ENCODE data around the gene MYO10. TPM values are rescaled to one million over a fixed set of nuclear protein-coding genes. Genes with fewer than 3 reads are reported as not detected.

MYO10 gene
- total RNA-seq, 6 donors from 2014 or later: 31.9 to 135 (median 57.7) TPM

- WGBS, 2 donors: 89 to 94% methylated on average over 4 of the region's 4 CpGs
- Histone ChIP-seq H3K36me3 (no peaks in the 10 kb centered on the region), H3K4me3 (no peak overlapping the region), H3K9me3 (no peaks in the 10 kb centered on the region), H3K27me3 (no peaks in the 10 kb centered on the region), H3K27ac (peak overlapping the region in 1 of 4 donors; percentile 14), H3K4me1 (peaks cover 0 to 8% (median 3%) of the 10 kb centered on the region in 4 donors)
- TF ChIP-seq POLR2A (IDR thresholded peaks at IDR 0.05) (no peak), EP300 (IDR thresholded peaks at IDR 0.05) (no peak), POLR2AphosphoS5 (IDR thresholded peaks at IDR 0.05) (no peak)
- TF ChIP-seq, protein P1, sequence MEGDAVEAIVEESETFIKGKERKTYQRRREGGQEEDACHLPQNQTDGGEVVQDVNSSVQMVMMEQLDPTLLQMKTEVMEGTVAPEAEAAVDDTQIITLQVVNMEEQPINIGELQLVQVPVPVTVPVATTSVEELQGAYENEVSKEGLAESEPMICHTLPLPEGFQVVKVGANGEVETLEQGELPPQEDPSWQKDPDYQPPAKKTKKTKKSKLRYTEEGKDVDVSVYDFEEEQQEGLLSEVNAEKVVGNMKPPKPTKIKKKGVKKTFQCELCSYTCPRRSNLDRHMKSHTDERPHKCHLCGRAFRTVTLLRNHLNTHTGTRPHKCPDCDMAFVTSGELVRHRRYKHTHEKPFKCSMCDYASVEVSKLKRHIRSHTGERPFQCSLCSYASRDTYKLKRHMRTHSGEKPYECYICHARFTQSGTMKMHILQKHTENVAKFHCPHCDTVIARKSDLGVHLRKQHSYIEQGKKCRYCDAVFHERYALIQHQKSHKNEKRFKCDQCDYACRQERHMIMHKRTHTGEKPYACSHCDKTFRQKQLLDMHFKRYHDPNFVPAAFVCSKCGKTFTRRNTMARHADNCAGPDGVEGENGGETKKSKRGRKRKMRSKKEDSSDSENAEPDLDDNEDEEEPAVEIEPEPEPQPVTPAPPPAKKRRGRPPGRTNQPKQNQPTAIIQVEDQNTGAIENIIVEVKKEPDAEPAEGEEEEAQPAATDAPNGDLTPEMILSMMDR (IDR thresholded peaks at IDR 0.05): no peak
- no peak for ATAC-seq (ENCODE audit: low FRiP score in 2 of 2)
- DNase-seq: no peak
Measured at GRCh38 chr5:16921211-16921610, 14.9 kb downstream of the MYO10 start.

DNA sequence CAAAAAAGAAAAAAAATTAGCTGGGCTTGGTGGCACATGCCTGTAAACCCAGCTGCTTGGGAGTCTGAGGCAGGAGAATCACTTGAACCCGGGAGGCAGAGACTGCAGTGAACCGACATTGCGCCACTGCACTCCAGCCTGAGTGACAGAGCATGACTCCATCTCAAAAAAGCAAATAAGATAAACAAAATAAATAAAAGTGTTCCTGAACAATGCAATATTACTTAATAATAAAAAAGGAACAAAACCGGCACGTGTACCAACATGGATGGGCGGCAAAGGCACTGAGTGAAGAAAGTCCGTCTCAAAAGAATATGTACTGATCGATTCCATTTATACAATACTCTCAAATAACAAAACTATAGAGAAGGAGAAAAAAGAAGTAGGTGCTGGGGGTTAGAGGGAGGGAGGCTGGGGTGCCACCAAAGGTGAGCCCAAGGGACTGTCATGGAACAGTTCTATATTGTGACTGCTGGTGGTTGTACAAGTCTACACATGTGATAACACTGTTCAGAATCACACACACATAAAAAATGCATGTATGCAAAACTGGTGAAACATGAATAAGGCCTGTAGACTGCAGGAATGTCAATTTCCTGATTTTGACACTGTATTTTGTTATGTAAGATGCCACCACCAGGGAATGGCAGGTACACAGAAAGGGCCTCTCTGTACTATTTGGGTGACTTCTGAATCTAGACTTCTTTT, 15.8 kb downstream of the MYO10 start:
- no peak overlapping the region for H3K27ac ChIP-seq
- no peaks in the 10 kb centered on the region for H3K27me3 ChIP-seq
- no peak overlapping the region for H3K4me3 ChIP-seq
- no peaks in the 10 kb centered on the region for H3K9me3 ChIP-seq
- 80 to 85% methylated on average over 8 of the region's 8 CpGs for WGBS, 2 donors
- no peaks in the 10 kb centered on the region for H3K36me3 ChIP-seq
- peaks cover 0 to 8% (median 4%) of the 10 kb centered on the region in 4 donors for H3K4me1 ChIP-seq
- TF ChIP-seq EP300 (IDR thresholded peaks at IDR 0.05) (no peak), POLR2AphosphoS5 (IDR thresholded peaks at IDR 0.05) (no peak), POLR2A (IDR thresholded peaks at IDR 0.05) (no peak)
- TF ChIP-seq, protein P1 (IDR thresholded peaks at IDR 0.05): no peak
- DNase-seq (no peak), ATAC-seq (ENCODE audit: low FRiP score in 2 of 2) (no peak)

GRCh38 chr5:16918891-16919671, 17.0 kb downstream of the MYO10 start:
- peaks cover 0 to 11% (median 5%) of the 10 kb centered on the region in 4 donors for H3K4me1 ChIP-seq
- H3K27ac ChIP-seq: peak overlapping the region in 1 of 4 donors; percentile 18
- ATAC-seq (ENCODE audit: low FRiP score in 2 of 2): no peak
- 73 to 84% methylated on average over 8 of the region's 8 CpGs for whole genome bisulfite sequencing, 2 donors
- TF ChIP-seq POLR2A (IDR thresholded peaks at IDR 0.05) (no peak), POLR2AphosphoS5 (IDR thresholded peaks at IDR 0.05) (no peak), EP300 (IDR thresholded peaks at IDR 0.05) (no peak)
- TF ChIP-seq, protein P1 (IDR thresholded peaks at IDR 0.05): no peak
- DNase-seq: no peak
- no peaks in the 10 kb centered on the region for H3K9me3 ChIP-seq
- H3K4me3 ChIP-seq: no peak overlapping the region
- H3K27me3 ChIP-seq: no peaks in the 10 kb centered on the region
- H3K36me3 ChIP-seq: no peaks in the 10 kb centered on the region

- Histone ChIP-seq H3K4me3 (no peak overlapping the region), H3K27ac (peak overlapping the region in 1 of 4 donors; percentile 21), H3K9me3 (no peaks in the 10 kb centered on the region), H3K4me1 (peaks cover 7 to 20% (median 13%) of the 10 kb centered on the region in 4 donors), H3K36me3 (no peaks in the 10 kb centered on the region), H3K27me3 (no peaks in the 10 kb centered on the region)
- ATAC-seq (ENCODE audit: low FRiP score in 2 of 2) (no peak), DNase-seq (no peak)
- WGBS, 2 donors: 73 to 88% methylated on average over 4 of the region's 4 CpGs
- TF ChIP-seq EP300 (IDR thresholded peaks at IDR 0.05) (no peak), POLR2A (IDR thresholded peaks at IDR 0.05) (no peak), POLR2AphosphoS5 (IDR thresholded peaks at IDR 0.05) (no peak)
- TF ChIP-seq, protein P1 (IDR thresholded peaks at IDR 0.05): no peak
Measured at GRCh38 chr5:16918156-16918555, 17.9 kb downstream of the MYO10 start.

Measured in upper lobe of left lung (tissue), 6 donors.